ENCODE measurements around the gene P2RX6.

P2RX6 gene

GRCh38 chr22:20979940-20980453 is 35.0 kb upstream of the P2RX6 start:
- DNase-seq (ENCODE audit: low spot score) = no peak

- no peak for DNase-seq (ENCODE audit: low spot score)
These were observed 34.4 kb upstream of the P2RX6 start for GRCh38 chr22:20980523-20980922.

DNA sequence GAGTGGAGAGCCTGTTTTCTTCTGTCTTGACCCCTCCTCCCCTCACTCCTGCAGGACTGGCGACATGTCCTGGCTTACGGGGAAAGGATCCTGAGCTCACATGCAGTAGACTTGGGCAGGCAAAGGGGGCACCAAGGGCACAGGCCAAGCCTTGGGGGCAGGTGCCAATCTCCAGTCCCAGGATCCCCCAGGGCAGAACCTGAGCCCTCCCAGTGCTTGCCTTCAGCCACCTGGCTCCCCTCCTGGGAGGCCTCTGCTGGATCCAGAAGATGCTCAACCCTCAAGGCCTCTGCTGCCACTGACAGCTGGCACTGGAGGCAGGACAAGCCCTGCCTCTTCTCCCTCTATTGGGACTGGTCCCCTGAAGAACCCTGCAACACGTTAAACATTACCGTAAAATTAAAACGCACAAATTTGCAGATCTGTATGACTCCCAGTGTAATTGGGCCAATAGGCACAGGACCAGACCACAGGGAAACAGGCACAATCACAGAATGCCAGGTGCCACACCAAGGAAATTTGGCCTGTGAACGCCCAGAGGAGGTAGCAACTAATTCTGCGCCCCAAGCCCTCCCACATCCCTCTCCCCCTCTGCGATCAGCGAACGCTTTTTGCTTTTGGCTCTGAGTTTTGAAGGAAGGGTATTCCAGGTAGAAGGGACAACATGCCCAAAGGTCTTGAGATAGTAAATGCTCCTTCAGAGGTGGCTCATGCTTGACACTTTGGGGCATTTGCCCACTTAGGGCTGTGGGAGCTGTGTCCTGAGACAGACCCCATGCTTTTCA is 33.8 kb upstream of the P2RX6 start:
- no peak for DNase-seq (ENCODE audit: low spot score)

DNA sequence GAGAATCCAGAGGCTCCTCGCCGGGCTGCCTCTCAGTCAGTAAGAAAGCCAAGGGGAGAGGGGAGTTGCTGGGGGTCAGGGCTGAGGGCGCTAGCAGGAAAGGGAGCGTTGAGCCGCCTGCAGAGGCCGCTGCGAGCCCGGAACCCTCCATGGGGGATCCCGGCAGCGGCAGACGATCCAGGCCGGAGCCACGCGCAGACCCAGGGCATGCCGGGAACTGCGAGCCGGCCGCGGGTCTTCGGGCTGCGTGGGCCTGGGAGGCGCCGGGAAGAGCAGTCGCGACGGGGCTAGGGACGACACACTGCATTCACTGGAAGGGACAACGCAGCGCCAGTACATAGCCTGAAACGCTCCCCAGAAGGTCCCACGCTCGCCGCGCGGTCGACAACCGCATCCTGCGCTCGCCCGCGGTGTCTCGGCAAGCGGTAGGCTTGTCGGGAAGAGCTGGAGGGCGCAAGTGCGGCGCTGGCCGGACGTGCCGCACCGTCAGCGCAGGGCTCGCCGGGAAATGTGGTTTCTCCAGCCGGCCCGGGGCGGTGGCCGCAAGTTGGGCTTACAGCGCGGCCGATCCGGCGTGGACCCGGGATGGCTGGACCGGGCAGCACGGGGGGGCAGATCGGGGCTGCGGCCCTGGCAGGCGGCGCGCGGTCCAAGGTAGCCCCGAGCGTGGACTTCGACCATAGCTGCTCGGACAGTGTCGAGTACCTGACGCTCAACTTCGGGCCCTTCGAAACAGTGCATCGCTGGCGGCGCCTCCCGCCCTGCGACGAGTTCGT is 33.0 kb upstream of the P2RX6 start, which contains the start of gene LZTR1:
Gene LZTR1 (plus strand): TSS at position 511 of the 776 bp plus-strand sequence. CDS start 75 bp downstream, at position 586.
- peak; percentile 84 for DNase-seq (ENCODE audit: low spot score)

GRCh38 chr22:20982563-20982882 is 32.4 kb upstream of the P2RX6 start:
- no peak for DNase-seq (ENCODE audit: low spot score)

DNA sequence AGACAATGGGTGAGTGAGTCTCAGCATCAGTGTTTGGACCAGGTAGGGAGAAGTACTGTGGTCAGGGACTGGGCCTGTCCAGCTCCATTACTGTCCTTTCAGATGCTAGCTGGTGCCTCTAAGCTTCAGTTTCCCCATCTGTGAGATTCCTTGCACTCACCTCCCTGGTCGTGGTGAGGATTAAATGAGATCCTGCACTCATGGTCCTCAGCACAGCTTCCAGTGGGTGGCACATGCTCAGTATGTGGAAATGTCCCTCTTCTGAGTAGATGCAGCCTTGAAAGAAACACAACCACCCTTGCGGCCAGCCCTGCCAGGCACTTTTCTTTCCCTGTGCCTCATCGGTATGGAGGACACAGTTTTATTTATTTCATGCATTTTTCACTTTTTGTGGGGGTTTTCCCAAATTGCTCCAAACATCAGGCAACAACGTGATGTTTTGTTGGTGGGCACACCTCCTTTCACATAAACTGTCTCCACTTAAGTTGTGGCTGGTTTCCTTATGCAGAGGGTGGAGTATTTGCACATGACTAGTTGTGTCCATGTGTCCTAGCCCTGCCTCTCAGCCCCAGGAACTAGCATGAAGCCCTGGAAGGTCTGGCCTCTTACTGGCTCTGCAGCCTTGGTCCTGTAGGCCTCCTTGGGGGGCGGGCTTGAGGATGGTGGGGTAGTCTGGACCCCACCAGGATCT is 31.7 kb upstream of the P2RX6 start:
- no peak for DNase-seq (ENCODE audit: low spot score)

GRCh38 chr22:20985720-20986119 is 29.2 kb upstream of the P2RX6 start:
- DNase-seq (ENCODE audit: low spot score) = no peak

- no peak for DNase-seq (ENCODE audit: low spot score)
These were observed 28.6 kb upstream of the P2RX6 start for GRCh38 chr22:20986365-20986764.

GRCh38 chr22:20987375-20987774 is 27.6 kb upstream of the P2RX6 start:
- no peak for DNase-seq (ENCODE audit: low spot score)

DNA sequence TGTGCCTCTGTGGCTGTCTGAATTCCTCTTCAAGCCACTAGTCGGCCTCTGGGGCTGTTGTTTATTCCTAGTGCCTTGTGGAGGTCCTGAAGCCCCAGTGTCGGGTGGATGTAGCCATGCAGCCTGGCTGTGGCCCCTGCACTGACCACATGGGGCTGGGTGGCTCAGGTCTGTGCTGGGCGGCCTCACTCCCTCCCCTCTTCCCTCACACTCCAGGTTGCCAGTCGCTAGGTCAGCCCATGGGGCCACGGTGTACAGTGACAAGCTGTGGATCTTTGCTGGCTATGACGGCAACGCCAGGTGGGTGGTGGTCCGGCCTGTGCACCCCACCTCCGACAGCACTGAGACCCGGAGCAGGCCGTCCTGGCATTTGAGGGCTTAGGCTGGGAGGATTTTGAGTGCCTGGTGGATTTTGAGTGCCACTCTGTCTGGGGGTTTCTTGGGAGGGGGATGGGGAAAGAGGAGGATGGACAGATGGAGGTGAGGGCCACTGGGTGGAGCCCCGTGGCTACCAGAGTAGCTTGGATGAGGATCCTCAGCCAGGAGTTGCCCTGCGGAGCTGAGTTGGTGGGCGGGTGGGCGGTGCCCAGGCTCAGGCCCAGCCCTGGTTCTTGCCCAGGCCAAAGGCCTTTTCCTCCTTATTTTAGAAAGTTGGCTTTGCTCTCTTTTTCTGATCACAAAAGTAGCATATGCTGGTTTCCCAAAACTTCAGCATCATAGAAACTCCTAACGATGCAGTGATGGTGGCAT is 26.2 kb upstream of the P2RX6 start:
- no peak for DNase-seq (ENCODE audit: low spot score)

GRCh38 chr22:20989323-20990138 is 25.4 kb upstream of the P2RX6 start:
- peak; percentile 27 for DNase-seq (ENCODE audit: low spot score)

DNA sequence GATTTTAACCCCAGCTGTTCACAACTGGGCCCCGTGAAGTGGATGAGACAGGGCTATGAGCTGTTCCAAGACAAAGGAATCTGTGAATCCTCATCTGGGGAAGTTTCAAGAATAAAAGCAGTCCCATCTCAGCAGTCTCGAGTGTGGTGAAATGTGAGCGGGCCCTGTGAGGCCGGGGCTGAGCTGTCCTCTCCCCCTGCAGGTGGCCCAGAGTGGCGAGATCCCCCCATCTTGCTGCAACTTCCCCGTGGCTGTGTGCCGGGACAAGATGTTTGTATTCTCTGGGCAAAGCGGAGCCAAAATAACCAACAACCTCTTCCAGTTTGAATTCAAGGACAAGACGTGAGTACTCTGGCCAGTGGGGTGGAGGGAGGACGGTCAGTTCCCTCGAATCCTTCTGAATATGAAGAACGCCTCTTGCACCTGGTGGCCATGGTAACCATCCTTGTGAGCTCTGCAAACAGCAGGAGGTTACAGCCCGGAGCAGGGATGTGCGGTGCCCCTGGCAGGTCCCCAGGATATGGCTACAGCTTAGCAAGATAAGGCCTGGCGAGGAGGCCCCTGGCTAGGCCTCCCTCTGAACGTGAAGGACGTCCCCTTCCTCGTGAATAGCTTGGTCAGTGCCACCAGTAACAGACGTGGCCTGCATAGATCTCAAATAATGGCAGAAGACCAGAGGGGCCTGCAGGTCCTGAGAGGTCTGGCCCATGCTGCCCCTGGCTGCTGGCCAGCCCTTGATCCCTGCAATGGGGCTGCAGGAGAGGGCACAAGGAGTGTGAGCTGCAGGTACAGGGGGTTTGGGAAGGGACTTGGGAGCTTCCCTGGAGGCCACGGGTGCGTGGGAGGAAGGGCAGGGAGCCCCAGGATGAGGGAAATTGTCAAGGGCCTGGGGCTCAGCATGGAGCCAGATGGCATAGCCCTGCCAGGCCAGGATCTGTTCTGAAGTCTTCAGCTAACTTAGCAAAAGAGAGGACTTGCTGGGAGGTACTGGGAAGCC is 24.5 kb upstream of the P2RX6 start:
- no peak for DNase-seq (ENCODE audit: low spot score)

GRCh38 chr22:20991252-20992055 is 23.5 kb upstream of the P2RX6 start:
- no peak for DNase-seq (ENCODE audit: low spot score)

GRCh38 chr22:20992056-20992442 is 22.9 kb upstream of the P2RX6 start:
- DNase-seq (ENCODE audit: low spot score) = no peak

DNA sequence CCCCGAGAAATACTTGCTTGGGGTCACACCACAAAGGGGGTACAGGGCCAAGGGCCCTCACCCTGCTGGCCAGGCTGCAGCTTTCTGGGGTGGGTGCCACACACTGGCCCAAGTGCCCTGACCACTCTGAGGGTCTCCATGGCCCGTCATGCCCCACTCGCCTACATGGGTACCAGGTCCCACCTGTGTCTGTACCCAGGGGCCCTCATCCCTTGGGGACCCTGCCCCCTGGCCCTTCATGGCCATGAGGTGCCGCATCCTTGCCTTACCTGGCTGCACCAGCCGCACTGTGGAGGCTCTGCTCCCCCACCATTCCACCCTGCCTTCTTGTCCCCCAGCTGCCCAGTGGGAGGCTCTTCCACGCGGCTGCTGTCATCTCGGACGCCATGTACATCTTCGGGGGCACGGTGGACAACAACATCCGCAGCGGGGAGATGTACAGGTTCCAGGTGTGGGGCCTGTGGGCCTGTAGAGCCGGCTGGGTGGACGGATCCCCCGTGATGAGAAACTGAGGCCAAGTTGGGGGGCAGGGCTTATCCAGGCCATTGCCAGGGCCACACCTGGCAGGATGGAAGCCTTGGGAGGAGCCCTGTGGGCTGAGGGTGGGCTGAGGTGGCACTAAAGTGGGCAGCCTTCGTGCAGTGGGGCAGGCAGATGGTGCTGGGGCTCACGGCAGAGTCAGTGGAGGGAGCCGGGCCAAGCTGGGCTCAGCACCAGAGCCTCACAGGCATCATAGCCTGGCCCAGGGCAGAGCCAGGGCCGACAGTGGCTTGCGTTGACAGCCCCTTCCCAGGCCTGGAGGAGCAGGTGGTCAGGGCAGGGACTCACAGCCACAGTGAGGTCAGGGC is 22.3 kb upstream of the P2RX6 start:
- DNase-seq (ENCODE audit: low spot score) = no peak

GRCh38 chr22:20993304-20994127 is 21.4 kb upstream of the P2RX6 start:
- no peak for DNase-seq (ENCODE audit: low spot score)
